MM.1S (cell line): ENCODE results near the gene TWSG1.

Experiments used
- DNase-seq: peaks from one replicate; pipeline ENCODE4 v3.0.0-alpha.2; 2015
- H2AFZ ChIP-seq: fragments of 300-600 bp; sonication (generic); 2 replicates; pipeline ENCODE4 v1.6.0; 2016; ENCODE audit warnings: antibody characterized with exemption, low read length
- H3F3A ChIP-seq: fragments of 300-600 bp; sonication (generic); 2 replicates; pipeline ENCODE4 v1.6.1; 2016; ENCODE audit warnings: mild to moderate bottlenecking, antibody characterized with exemption, low read length, moderate library complexity, mixed read lengths; ENCODE audit not compliant: insufficient read depth
- H3K27ac ChIP-seq: fragments of 300-600 bp; sonication (generic); 2 replicates; pipeline ENCODE4 v1.5.1; 2016; ENCODE audit warnings: mild to moderate bottlenecking, low read length
- H3K27me3 ChIP-seq: fragments of 300-600 bp; sonication (generic); replicated peaks from 2 replicates; pipeline ENCODE4 v1.6.0; 2016; ENCODE audit warnings: low read length; ENCODE audit not compliant: insufficient read depth
- H3K36me3 ChIP-seq: fragments of 300-600 bp; sonication (generic); replicated peaks from 2 replicates; pipeline ENCODE4 v1.6.1; 2016; ENCODE audit warnings: mild to moderate bottlenecking, low read length, mixed read lengths; ENCODE audit not compliant: insufficient read depth
- H3K4me1 ChIP-seq: fragments of 300-600 bp; sonication (generic); 2 replicates; pipeline ENCODE4 v1.6.1; 2016; ENCODE audit warnings: low read length, mixed read lengths
- H3K4me2 ChIP-seq: fragments of 300-600 bp; sonication (generic); 2 replicates; pipeline ENCODE4 v1.6.0; 2016; ENCODE audit warnings: low read depth, low read length
- H3K4me3 ChIP-seq: fragments of 300-600 bp; sonication (generic); 2 replicates; pipeline ENCODE4 v1.5.1; 2016; ENCODE audit warnings: low read length, mixed read lengths
- H3K79me2 ChIP-seq: fragments of 300-600 bp; sonication (generic); 2 replicates; pipeline ENCODE4 v1.6.1; 2016; ENCODE audit warnings: mixed run types, low read length, mixed read lengths
- H3K9ac ChIP-seq: fragments of 300-600 bp; sonication (generic); 2 replicates; pipeline ENCODE4 v1.6.1; 2016; ENCODE audit warnings: low read length, mixed read lengths
- H3K9me2 ChIP-seq: fragments of 300-600 bp; sonication (generic); replicated peaks from 2 replicates; pipeline ENCODE4 v1.6.1; 2016; ENCODE audit warnings: mild to moderate bottlenecking, low read length, mixed read lengths; ENCODE audit not compliant: insufficient read depth
- H3K9me3 ChIP-seq: fragments of 300-600 bp; sonication (generic); replicated peaks from 2 replicates; pipeline ENCODE4 v1.6.1; 2016; ENCODE audit warnings: mild to moderate bottlenecking, low read length, mixed read lengths; ENCODE audit not compliant: insufficient read depth
- H4K20me1 ChIP-seq: fragments of 300-600 bp; sonication (generic); 2 replicates; pipeline ENCODE4 v1.6.1; 2016; ENCODE audit warnings: mild to moderate bottlenecking, low read length, moderate library complexity, mixed read lengths; ENCODE audit not compliant: insufficient read depth
- CTCF ChIP-seq: fragments of 300-600 bp; sonication (generic); IDR thresholded peaks from 2 replicates; pipeline ENCODE4 v1.5.1; 2016; ENCODE audit warnings: antibody characterized with exemption, low read length, mixed read lengths
- EZH2 ChIP-seq: fragments of 300-600 bp; sonication (generic); optimal IDR thresholded peaks from 2 replicates; pipeline ENCODE3; 2017; ENCODE audit warnings: low read depth, mild to moderate bottlenecking, antibody characterized with exemption, low read length, mixed read lengths
- EZH2phosphoT487 ChIP-seq: fragments of 300-600 bp; sonication (generic); IDR thresholded peaks from 2 replicates; pipeline ENCODE4 v1.6.1; 2018; ENCODE audit warnings: antibody characterized with exemption, low read length

The TWSG1 gene

GRCh38 chr18:9386879-9387278, 52.3 kb downstream of the TWSG1 start:
- DNase-seq = no peak
- H3K9me3 ChIP-seq = no peaks in the 10 kb centered on the region
- TF ChIP-seq EZH2phosphoT487 (no peak), EZH2 (no peak)
- H3K4me2 ChIP-seq = no peak overlapping the region
- H3K27ac ChIP-seq = no peak overlapping the region
- no peaks in the 10 kb centered on the region for H3K27me3 ChIP-seq
- H3K9ac ChIP-seq = no peak overlapping the region
- no peaks in the 10 kb centered on the region for H3K79me2 ChIP-seq
- H3F3A ChIP-seq = no peaks in the 10 kb centered on the region
- H3K4me1 ChIP-seq = no peaks in the 10 kb centered on the region
- no peaks in the 10 kb centered on the region for H3K36me3 ChIP-seq
- no peak overlapping the region for H3K4me3 ChIP-seq
- no peaks in the 10 kb centered on the region for H4K20me1 ChIP-seq
- H2AFZ ChIP-seq = no peak overlapping the region
- H3K9me2 ChIP-seq = no peaks in the 10 kb centered on the region

GRCh38 chr18:9387891-9388290, 53.3 kb downstream of the TWSG1 start:
- Histone ChIP-seq H3K4me3 (no peak overlapping the region), H3F3A (no peaks in the 10 kb centered on the region), H3K27ac (no peak overlapping the region), H3K79me2 (no peaks in the 10 kb centered on the region), H3K4me1 (no peaks in the 10 kb centered on the region), H3K9me2 (no peaks in the 10 kb centered on the region), H3K27me3 (no peaks in the 10 kb centered on the region), H2AFZ (no peak overlapping the region), H3K36me3 (no peaks in the 10 kb centered on the region), H3K9ac (no peak overlapping the region), H3K9me3 (no peaks in the 10 kb centered on the region), H4K20me1 (no peaks in the 10 kb centered on the region), H3K4me2 (no peak overlapping the region)
- TF ChIP-seq EZH2phosphoT487 (no peak), CTCF (no peak), EZH2 (no peak)
- no peak for DNase-seq

GRCh38 chr18:9389706-9390105, 55.1 kb downstream of the TWSG1 start:
- H2AFZ ChIP-seq = no peak overlapping the region
- H3K36me3 ChIP-seq = no peaks in the 10 kb centered on the region
- no peak overlapping the region for H3K27ac ChIP-seq
- H4K20me1 ChIP-seq = no peaks in the 10 kb centered on the region
- no peaks in the 10 kb centered on the region for H3F3A ChIP-seq
- no peaks in the 10 kb centered on the region for H3K27me3 ChIP-seq
- no peak for TF ChIP-seq CTCF
- TF ChIP-seq EZH2phosphoT487 = no peak
- TF ChIP-seq EZH2 = no peak
- no peaks in the 10 kb centered on the region for H3K9me2 ChIP-seq
- H3K4me3 ChIP-seq = no peak overlapping the region
- no peak for DNase-seq
- no peaks in the 10 kb centered on the region for H3K79me2 ChIP-seq
- H3K9ac ChIP-seq = no peak overlapping the region
- H3K4me2 ChIP-seq = no peak overlapping the region
- H3K4me1 ChIP-seq = no peaks in the 10 kb centered on the region
- no peaks in the 10 kb centered on the region for H3K9me3 ChIP-seq

- DNase-seq = no peak
- H3K27ac ChIP-seq = no peak overlapping the region
- H3K4me3 ChIP-seq = no peak overlapping the region
- no peaks in the 10 kb centered on the region for H3K9me3 ChIP-seq
- H4K20me1 ChIP-seq = no peaks in the 10 kb centered on the region
- H3K79me2 ChIP-seq = no peaks in the 10 kb centered on the region
- H3K9ac ChIP-seq = no peak overlapping the region
- H3K9me2 ChIP-seq = no peaks in the 10 kb centered on the region
- TF ChIP-seq EZH2phosphoT487 (no peak), EZH2 (no peak), CTCF (no peak)
- no peak overlapping the region for H3K4me2 ChIP-seq
- no peaks in the 10 kb centered on the region for H3K4me1 ChIP-seq
- H3K27me3 ChIP-seq = no peaks in the 10 kb centered on the region
- no peak overlapping the region for H2AFZ ChIP-seq
- H3F3A ChIP-seq = no peaks in the 10 kb centered on the region
- no peaks in the 10 kb centered on the region for H3K36me3 ChIP-seq
Measured at GRCh38 chr18:9392726-9393125, 58.2 kb downstream of the TWSG1 start.
